ENCODE data around the gene TGM6.

TGM6 gene

DNA sequence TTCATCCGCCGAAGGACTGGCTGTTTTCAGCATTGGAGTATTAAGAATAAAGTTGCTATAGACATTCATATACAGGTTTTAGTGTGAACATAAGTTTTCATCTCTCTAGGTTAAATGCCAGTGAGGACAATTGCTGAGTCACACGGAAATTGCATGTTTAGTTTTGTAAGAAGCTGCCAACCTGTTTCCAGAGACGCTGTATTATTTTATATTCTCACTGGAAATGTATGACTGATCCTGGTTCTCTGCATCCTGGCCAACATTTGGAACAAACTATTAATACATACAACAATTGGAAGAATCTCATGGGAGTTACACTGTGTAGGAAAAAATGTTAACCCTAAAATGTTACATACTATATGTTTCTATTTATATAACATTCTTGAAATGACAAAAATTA is 16.7 kb upstream of the TGM6 start:
- peak; percentile 49 for DNase-seq (ENCODE audit: low read depth)

DNA sequence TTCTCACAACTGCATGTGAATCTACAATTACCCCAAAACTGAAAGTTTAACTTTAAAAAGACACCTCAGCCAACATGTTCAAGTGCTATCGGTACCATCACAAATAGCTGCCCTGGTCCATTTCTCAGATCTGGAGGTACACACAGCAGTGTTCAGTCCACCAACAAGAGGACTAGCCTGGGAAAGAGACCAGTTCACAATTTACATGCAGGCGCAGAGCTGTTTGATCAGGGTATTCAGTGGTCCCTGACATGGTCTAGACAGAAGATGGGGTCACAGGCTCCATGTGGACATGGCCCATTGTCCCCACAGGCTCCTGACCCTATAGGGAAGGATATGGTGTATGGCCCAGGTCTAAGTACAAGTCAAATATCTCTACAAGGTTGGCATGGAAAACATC is 15.6 kb upstream of the TGM6 start:
- DNase-seq (ENCODE audit: low read depth), result no peak

GRCh38 chr20:2365666-2366065 is 15.0 kb upstream of the TGM6 start:
- DNase-seq (ENCODE audit: low read depth), result no peak

- no peak for DNase-seq (ENCODE audit: low read depth)
Measured at GRCh38 chr20:2368621-2369020, 12.1 kb upstream of the TGM6 start.

DNA sequence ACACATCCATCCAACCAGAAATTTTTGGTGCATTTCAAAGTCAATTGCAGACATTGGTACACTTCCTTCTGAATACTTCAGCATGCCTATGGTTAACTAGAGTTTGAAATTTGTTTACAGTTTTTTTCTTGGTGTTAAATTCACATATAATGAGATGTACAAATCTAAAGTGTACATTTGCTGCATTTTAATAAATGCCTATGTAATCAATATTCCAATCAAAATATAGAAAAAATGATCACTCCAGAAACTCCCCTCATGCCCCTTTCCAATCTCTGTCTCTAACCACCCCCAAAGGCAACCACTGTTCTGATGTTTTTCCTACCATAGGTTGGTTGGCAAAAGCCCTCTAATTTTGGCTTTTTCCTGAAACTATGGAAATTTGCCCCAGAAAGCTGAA is 7.6 kb upstream of the TGM6 start:
- DNase-seq (ENCODE audit: low read depth), result no peak

DNA sequence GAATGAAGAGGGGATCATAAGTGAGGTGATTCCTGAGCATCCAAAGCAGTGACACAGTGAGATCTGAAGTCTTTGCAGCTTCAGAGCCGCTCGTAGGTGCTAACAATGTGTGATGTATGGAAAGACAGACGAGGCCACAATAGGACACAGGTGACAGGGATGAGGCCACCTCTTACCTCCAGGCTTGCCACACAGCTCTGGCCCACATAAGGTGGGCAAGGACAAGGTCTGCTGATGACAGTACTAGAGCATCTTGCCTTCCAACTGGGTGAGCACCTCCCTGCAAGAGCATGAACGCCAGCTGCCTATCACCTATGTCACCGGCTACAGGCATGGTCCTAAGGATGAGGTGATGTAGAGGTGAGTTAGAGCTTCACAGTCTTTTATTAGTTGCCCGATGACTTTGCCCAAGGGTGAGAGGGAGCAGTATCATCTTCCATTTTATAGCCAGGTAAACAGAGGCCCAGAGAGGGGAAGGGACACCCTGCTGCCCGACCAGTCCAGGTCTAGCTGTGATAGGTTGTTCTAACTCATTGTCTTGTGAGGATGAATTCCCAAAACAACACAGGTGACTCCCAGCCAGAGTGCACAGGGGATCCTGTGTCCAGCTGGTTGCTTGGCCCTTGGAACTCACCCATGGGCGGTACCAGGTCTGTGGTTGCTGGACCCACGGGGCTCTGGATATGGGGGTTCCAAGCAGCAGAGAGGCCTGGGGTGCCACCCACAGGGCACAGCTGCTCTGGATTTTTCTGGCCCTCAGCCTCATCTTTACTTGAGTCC is 6.2 kb upstream of the TGM6 start:
- no peak for DNase-seq (ENCODE audit: low read depth)

GRCh38 chr20:2378893-2379292 is 1.8 kb upstream of the TGM6 start:
- DNase-seq (ENCODE audit: low read depth), result no peak

DNA sequence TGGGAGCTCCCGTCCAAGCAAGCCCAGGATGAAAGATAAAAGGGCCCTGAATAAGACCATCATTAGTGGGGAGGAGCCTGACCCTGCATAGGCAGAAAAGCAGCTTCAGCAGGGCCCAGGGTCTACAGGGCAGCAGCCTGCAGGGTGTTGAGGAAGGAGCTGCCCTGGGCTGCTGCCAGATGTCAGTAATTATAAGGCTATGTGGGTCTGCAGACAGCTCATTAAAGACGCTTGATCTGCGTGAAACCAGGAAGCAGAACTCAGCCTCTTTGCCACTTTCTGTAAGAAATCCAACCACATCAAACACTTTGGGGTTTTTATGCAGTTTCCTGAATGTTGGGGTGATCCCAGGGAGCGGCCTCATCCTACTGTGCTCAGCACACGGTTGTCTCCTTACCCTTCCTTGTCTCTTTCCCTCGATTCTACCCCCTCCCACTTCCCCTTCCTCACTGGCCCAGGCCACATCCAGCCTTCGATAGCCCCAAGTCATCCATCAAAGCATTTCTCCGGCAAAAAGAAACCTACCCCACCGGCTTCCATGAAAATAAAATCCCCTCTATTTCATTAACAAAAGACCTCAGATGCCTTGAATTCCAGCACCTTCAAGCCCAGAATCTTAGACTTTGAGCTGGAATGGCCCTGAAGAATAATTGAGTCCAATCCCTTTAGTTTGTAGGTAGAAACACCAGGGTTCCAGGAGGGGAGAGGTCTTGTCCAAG is 1.0 kb upstream of the TGM6 start:
- no peak for DNase-seq (ENCODE audit: low read depth)

- DNase-seq (ENCODE audit: low read depth), result no peak
Measured at GRCh38 chr20:2381303-2381702, 602 bp downstream of the TGM6 start.

GRCh38 chr20:2382833-2383232 is 2.1 kb downstream of the TGM6 start:
- DNase-seq (ENCODE audit: low read depth), result no peak

GRCh38 chr20:2385026-2385425 is 4.3 kb downstream of the TGM6 start:
- DNase-seq (ENCODE audit: low read depth), result no peak

GRCh38 chr20:2385496-2385895 is 4.8 kb downstream of the TGM6 start:
- DNase-seq (ENCODE audit: low read depth), result no peak

- DNase-seq (ENCODE audit: low read depth), result peak; percentile 27
Measured at GRCh38 chr20:2386516-2387179, 5.9 kb downstream of the TGM6 start.

- DNase-seq (ENCODE audit: low read depth), result peak; percentile 11
Measured at GRCh38 chr20:2387180-2387577, 6.5 kb downstream of the TGM6 start.

GRCh38 chr20:2387580-2387979 is 6.9 kb downstream of the TGM6 start:
- no peak for DNase-seq (ENCODE audit: low read depth)

- no peak for DNase-seq (ENCODE audit: low read depth)
Measured at GRCh38 chr20:2390951-2391675, 10.4 kb downstream of the TGM6 start.

DNA sequence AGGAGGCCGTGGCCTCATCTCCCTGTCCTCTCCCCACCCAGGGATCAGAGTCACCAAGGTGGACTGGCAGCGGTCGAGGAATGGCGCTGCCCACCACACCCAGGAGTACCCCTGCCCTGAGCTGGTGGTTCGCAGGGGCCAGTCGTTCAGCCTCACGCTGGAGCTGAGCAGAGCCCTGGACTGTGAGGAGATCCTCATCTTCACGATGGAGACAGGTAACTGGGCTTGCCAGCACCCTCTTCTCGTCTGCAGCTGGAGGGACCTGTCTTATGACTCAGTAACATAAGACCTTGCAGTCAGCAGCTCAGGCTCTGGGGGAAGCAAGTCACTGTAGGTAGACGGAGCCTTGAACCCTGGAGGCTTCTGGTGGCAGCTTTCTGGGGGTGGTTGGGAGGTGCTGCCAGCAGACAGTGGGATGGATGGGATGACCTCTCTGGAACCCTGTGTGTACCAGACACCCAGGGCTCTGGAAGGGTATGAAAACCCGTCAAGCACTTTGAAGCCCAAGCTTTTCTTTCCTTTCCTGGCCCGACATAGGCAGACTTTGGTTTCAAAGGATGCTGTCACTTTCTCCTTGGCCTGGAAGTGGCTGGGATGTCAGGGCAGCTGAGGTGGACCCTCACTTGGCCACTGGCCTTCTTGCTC is 13.8 kb downstream of the TGM6 start:
- no peak for DNase-seq (ENCODE audit: low read depth)

DNA sequence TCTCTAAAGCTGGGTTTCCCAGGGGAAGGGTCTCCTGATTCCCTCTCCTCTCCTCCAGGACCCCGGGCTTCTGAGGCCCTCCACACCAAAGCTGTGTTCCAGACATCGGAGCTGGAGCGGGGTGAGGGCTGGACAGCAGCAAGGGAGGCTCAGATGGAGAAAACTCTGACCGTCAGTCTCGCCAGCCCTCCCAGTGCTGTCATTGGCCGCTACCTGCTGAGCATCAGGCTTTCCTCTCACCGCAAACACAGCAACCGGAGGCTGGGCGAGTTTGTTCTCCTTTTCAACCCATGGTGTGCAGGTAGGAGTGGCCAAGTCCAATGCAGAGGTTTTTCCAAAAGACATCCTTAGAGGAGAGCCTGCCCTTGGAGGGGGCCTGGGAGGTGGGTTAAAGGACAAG is 14.4 kb downstream of the TGM6 start:
- DNase-seq (ENCODE audit: low read depth), result no peak

GRCh38 chr20:2396241-2396814 is 15.6 kb downstream of the TGM6 start:
- DNase-seq (ENCODE audit: low read depth), result no peak

GRCh38 chr20:2397091-2397490 is 16.4 kb downstream of the TGM6 start:
- no peak for DNase-seq (ENCODE audit: low read depth)

DNA sequence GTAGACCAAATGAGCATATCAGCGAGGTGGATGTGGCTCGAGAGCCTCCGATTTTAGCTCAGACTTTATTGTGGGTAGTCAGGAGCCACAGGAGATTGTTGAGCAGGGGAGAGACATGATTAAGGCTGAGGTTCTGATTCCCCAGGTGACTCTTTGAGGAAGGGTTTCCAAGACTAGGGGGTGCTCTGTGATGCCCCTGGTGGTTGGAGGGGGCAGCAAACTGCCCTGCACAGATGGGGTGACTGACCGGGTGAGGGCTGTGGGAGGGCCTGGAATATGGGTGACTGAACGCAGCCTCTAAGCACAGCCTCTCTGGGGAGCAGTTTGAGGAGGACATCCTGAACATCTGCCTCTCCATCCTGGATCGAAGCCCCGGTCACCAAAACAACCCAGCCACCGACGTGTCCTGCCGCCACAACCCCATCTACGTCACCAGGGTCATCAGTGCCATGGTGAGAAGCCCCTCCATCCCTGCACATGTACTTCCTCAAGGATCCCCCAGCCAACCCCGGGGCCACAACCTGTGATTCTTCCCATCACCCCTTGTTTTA is 17.0 kb downstream of the TGM6 start:
- no peak for DNase-seq (ENCODE audit: low read depth)

All from iris pigment epithelial cell (primary cell).